ENCODE results near the gene HJV. TPM values are rescaled to one million over a fixed set of nuclear protein-coding genes. Genes with fewer than 3 reads are reported as not detected.
A peak's percentile ranks its signal among the peaks of the same experiment; 100 is the strongest.

HJV gene
- polyA plus RNA-seq, 3 donors, result not detected

DNA sequence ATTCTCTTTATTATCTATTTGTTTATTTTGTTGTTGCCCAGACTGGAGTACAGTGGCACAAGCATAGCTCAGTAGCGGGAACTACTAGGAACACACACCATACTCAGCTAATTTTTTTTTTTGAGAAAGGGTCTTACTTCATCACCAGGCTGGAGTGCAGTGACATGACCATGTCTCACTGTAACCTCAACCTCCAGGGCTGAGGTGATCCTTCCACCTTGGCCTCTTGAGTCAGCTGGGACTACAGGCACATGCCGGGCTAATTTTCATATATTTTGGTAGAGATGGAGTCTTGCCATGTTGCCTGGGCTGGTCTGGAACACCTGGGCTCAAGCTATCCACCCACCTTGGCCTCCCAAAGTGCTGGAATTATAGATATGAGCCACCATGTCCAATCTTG, 19.8 kb downstream of the HJV start:
- peaks cover 55% of the 10 kb centered on the region for H3K4me1 Mint-ChIP-seq
- H3K4me3 Mint-ChIP-seq, result no peak overlapping the region
- H3K9me3 Mint-ChIP-seq, result peaks cover 0 to 2% (median 0%) of the 10 kb centered on the region in 7 donors
- Histone ChIP-seq H3K27me3 (ENCODE audit: control insufficient read depth in 2 of 2, insufficient read depth in 2 of 2, low read length in 2 of 2) (no peaks in the 10 kb centered on the region), H3K9ac (ENCODE audit: insufficient read depth, low read length, poor library complexity, severe bottlenecking) (no peak overlapping the region), H4K20me1 (ENCODE audit: insufficient read depth, low read length) (no peaks in the 10 kb centered on the region), H3K4me2 (replicated peaks; ENCODE audit: extremely low read depth, low read length, poor library complexity, severe bottlenecking) (peak overlapping the region; percentile 22), H2AFZ (ENCODE audit: insufficient read depth, low read depth, low read length, poor library complexity, severe bottlenecking) (no peak overlapping the region), H3K79me2 (ENCODE audit: insufficient read depth, low read length) (peaks cover 30% of the 10 kb centered on the region), H3K4me1 (ENCODE audit: control insufficient read depth in 1 of 2, insufficient read depth in 2 of 2, low read length in 2 of 2) (peaks cover 40 to 51% of the 10 kb centered on the region in 2 donors), H3K4me3 (replicated peaks in 1 of 3; ENCODE audit: low read depth in 2 of 3, low read length in 3 of 3) (no peak overlapping the region), H3K27ac (ENCODE audit: low read depth in 1 of 2, low read length in 2 of 2) (peak overlapping the region in 1 of 2 donors; percentile 60), H3K36me3 (replicated peaks in 1 of 2; ENCODE audit: control insufficient read depth in 1 of 2, insufficient read depth in 2 of 2, low read length in 2 of 2) (no peaks in the 10 kb centered on the region), H3K9me3 (replicated peaks in 1 of 2; ENCODE audit: control insufficient read depth in 1 of 2, insufficient read depth in 1 of 2, low read length in 2 of 2) (no peaks in the 10 kb centered on the region)
- no CpG with 5 or more reads among the region's 2 CpGs for WGBS (ENCODE audit: insufficient coverage)
- H3K36me3 Mint-ChIP-seq, result no peaks in the 10 kb centered on the region
- DNase-seq, result peak in 1 of 3 donors; percentile 34
- intact Hi-C loops (cut with micrococcal nuclease), result loop anchor here in 1 of 2 donors (5.0 kb wide), 1 partner anchor 34 kb away; no protein-coding TSS in a partner anchor
- peak overlapping the region; percentile 75 to 90 (median 82) for H3K27ac Mint-ChIP-seq
- no peak for TF ChIP-seq CTCF (IDR thresholded peaks at IDR 0.05)
- peaks cover 0 to 2% (median 2%) of the 10 kb centered on the region in 3 donors for H3K27me3 Mint-ChIP-seq (ENCODE audit: low read depth in 3 of 3)

DNA sequence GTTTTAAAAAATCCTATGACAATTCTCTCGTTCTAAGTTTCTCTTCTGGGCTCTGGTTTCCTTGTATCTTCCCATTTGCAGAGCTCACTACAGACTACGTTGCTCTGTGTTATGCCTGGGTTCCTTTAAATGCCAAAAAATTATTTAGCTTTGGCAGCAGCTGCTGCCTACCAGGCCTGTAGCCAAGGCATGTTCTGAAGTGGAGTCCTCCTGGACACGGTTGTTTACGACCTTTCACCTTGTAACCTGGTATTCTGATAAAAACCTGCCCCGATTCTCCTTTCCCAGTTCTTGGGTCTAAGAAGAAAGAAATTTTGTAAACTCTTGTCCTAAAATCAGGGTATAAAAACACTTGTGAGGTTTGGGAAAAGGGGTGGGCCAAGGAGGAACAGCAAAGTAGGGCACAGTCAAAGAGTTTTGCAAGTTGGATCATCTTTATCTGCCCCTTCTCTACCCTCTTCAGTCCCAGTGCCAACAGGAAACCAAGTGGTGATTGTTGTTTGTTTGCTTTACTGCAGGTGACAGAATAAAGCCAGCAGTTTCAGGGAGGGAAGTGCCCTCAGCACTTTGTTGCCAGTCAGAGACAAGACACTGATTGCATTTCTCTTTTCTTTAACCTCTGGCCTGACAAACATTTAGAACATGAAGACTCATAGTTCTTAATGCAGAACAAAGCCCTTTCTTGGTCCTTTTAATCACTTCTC, 22.1 kb downstream of the HJV start:
- H3K4me1 ChIP-seq (ENCODE audit: control insufficient read depth in 1 of 2, insufficient read depth in 2 of 2, low read length in 2 of 2), result peaks cover 36 to 54% of the 10 kb centered on the region in 2 donors
- H3K4me2 ChIP-seq (replicated peaks; ENCODE audit: extremely low read depth, low read length, poor library complexity, severe bottlenecking), result peak overlapping the region; percentile 39
- H3K4me1 Mint-ChIP-seq, result peaks cover 46% of the 10 kb centered on the region
- no peak overlapping the region for H3K9ac ChIP-seq (ENCODE audit: insufficient read depth, low read length, poor library complexity, severe bottlenecking)
- peak overlapping the region; percentile 23 to 42 for H3K27ac ChIP-seq (ENCODE audit: low read depth in 1 of 2, low read length in 2 of 2)
- peaks cover 12 to 18% of the 10 kb centered on the region in 2 donors for H3K36me3 Mint-ChIP-seq
- peak overlapping the region; percentile 40 to 59 for H3K4me3 Mint-ChIP-seq
- H3K9me3 Mint-ChIP-seq, result peaks cover 0 to 7% (median 0%) of the 10 kb centered on the region in 7 donors
- 85% methylated on average over 2 of the region's 5 CpGs for WGBS (ENCODE audit: insufficient coverage)
- DNase-seq, result peak in 1 of 3 donors; percentile 44
- H3K4me3 ChIP-seq (replicated peaks in 1 of 3; ENCODE audit: low read depth in 2 of 3, low read length in 3 of 3), result peak overlapping the region in 2 of 3 experiments; percentile 4 to 34
- H4K20me1 ChIP-seq (ENCODE audit: insufficient read depth, low read length), result peaks cover 20% of the 10 kb centered on the region
- H2AFZ ChIP-seq (ENCODE audit: insufficient read depth, low read depth, low read length, poor library complexity, severe bottlenecking), result no peak overlapping the region
- no peak for TF ChIP-seq CTCF (IDR thresholded peaks at IDR 0.05)
- intact Hi-C loops (cut with micrococcal nuclease), result loop anchor here (5.0 kb wide), 2 partner anchors 32 to 37 kb away; partner anchors contain the start of genes ANKRD34A (in 1 of the 2) and POLR3GL (in 1 of the 2)
- peaks cover 0 to 2% (median 2%) of the 10 kb centered on the region in 3 donors for H3K27me3 Mint-ChIP-seq (ENCODE audit: low read depth in 3 of 3)
- no peaks in the 10 kb centered on the region for H3K27me3 ChIP-seq (ENCODE audit: control insufficient read depth in 2 of 2, insufficient read depth in 2 of 2, low read length in 2 of 2)
- H3K79me2 ChIP-seq (ENCODE audit: insufficient read depth, low read length), result peaks cover 52% of the 10 kb centered on the region
- no peaks in the 10 kb centered on the region for H3K9me3 ChIP-seq (replicated peaks in 1 of 2; ENCODE audit: control insufficient read depth in 1 of 2, insufficient read depth in 1 of 2, low read length in 2 of 2)
- peaks cover 16 to 17% of the 10 kb centered on the region in 2 donors for H3K36me3 ChIP-seq (replicated peaks in 1 of 2; ENCODE audit: control insufficient read depth in 1 of 2, insufficient read depth in 2 of 2, low read length in 2 of 2)
- H3K27ac Mint-ChIP-seq, result peak overlapping the region; percentile 30 to 90 (median 85)
